ENCODE results near the gene TMIGD1.
"Not testable (repeated sequence)": the region's sequence is repeated elsewhere in the genome, so short reads cannot be mapped to it uniquely, and the experiment has no call there.

The TMIGD1 gene

DNA sequence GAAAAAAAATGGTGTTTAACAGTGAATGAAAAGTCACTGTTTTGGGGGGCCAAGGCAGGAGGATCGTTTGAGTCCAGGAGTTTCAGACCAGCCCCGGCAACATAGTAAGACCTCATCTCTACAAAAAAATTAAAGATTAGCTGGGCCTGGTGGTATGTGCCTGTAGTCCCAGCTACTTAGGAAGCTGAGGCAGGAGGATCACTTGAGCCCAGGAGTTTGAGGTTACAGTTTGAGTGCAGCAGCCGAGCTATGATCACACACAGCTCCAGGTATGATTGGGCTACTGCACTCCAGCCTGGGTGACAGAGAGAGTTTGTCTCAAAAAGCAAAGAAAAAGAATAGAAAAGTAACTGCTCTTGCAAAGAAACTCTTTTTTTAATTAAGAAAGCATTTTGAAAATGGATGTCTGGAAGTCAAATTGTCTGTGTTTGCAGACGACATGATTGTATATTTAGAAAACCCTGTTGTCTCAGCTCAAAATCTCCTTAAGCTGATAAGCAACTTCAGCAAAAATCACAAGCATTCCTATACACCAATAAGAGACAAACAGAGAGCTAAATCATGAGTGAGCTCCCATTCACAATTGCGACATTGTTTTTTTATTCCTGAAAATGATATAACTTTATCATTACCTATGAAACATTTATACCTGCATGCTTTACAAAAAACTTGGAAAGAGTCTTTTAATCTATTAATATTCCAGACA, 24.4 kb upstream of the TMIGD1 start:
- no peak for DNase-seq (ENCODE audit: low read depth)

DNA sequence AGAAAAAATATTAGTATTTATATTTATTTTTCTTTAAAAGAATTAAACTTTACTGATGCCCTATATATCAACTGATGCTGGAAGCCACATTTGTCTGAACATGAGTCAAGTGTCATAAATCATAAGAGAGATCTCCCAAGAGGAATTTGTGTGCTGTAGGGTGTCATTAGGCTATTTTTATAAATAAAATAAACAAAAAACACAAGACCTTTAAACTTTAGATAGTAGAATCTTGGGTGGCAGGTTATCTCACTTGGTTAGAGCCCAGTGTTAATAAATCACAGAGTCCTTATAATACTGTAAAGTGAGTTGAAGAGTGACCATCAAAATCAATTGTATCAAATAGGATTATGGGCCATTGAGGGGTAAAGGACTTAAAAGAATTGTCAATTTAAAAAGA, 23.6 kb upstream of the TMIGD1 start:
- DNase-seq (ENCODE audit: low read depth), result no peak

DNA sequence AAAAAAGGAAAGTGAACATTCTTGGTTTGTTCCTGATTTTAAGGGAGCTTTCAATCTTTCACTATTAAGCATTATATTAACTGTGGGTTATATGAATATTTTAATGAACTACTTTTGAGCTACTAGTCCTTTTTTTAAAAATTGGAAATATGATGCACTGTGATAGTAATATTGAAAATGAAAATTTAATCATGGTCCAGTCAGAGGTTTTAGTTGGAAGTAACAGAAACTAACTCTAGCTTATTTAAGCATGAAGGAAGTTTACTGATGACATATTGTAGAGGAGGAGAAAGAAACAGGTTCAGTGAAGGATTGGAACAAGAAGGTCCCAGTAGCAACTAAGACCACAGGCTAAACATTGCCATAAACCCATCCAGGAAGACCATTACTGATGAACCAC, 20.8 kb upstream of the TMIGD1 start:
- no peak for DNase-seq (ENCODE audit: low read depth)

DNA sequence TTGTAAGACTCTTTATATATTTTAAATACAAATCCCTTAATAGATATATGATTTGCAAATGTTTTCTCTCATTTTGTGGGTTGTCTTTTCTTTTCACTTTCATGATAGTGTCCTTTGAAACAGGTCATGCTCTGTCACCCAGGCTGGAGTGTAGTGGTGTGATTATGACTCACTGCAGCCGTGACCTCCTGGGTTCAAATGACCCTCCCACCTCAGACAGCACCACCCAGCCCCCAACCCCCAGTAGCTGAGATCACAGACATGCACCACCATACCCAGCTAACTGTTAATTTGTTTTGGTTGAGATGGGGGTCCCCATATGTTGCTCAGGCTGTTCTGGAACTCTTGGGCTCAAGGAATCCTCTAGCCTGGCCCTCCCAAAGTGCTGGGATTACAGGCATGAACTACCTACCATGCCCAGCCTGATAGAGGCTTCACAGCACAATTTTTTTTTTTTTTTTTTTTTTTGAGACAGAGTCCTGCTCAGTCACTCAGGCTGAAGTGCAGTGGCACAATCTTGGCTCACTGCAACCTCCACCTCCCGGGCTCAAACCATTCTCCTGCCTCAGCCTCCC, 18.5 kb upstream of the TMIGD1 start:
- no peak for DNase-seq (ENCODE audit: low read depth)

DNA sequence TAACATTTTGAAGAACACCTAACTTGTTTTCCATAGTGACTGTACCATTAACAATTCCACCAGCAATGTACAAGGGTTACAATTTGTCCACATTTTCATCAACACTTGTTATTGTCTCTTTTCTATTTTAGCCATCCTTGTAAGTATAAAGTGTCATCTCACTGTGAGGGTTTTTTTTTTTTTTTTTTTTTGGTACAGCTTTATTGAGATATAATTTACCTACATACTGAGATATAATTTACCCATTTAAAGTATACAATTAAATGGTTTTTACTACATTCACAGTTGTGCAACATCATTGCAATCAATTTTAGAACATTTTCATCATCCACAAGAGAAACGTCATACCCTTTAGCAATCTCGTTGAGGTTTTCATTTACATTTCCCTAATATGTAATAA, 17.9 kb upstream of the TMIGD1 start:
- no peak for DNase-seq (ENCODE audit: low read depth)

DNA sequence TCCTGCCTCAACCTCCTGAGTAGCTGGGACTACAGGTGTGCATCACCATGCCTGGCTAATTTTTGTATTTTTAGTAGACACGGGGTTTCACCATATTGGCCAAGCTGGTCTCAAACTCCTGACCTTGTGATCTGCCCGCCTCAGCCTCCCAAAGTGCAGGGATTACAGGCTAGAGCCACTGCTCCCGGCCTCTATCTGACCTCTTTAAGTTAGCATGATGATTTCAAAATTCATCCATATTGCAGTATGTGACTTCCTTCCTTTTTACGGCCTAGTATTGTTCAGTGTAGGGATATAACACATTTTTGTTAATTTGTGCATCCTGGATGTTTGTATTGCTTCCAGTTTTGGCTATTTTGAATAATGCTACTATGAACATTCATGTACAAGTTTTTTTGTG, 17.4 kb upstream of the TMIGD1 start:
- not testable (repeated sequence) for DNase-seq (ENCODE audit: low read depth)

DNA sequence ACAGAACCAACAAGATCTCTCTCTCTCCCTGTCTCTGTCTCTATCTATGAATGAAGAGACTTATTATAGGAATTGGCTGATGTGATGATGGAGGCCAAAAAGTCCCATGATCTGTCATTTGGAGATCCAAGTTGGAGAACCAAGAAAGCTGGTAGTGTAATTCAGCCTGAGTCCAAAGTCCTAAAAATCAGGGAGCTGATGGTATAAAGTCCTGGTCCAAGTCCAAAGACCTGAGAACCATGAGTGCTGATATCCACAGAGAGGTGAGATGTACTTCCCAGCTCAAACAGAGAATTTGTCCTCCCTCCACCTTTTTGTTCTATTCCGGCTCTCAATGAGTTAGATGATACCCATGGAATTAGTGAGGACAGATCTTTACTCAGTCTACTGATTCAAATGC, 15.4 kb upstream of the TMIGD1 start:
- no peak for DNase-seq (ENCODE audit: low read depth)

DNA sequence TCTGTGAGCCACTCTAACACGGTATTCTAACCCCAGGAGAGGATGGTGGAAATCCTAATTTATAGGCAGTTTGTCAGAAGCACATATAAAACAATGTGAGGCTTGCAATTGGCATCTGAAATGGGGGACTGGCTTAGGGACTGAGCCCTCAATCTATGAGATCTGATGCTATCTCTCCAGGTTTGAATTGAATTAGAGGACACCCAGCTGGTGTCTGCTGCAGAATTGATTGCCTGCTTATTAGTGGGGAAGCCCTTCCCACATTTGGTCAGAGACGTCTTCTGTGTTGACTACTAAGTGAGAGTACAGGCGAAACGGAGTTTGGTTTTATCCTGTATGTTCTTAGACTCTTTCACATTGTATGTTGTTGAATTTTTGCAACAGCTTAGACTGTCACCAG, 13.6 kb upstream of the TMIGD1 start:
- DNase-seq (ENCODE audit: low read depth), result no peak

DNA sequence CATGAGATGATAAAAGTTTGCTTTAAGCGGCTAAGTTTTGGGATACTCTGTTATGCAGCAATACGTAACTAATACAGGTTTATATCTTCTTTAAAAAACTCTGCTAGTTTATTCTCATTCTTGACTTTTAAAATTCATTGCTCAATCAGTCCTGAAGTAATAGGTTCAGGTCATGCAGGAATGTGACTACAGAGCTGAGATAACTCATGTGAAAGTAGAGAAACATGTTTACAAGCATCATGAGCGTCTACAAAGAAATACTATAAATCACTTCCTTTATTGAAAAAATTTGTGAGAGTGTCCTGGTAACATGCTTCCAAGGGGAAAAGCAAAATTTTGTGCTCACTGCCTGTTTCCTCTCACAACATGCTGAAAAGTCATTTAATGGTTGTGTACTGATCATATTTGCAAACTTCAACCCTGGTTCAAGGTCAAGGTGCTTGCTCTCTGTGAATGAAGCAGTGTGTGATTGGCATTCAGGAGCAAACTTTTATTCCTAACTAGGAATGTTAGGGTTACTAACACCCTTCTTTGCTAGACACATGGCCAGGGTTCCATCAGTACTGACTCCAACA, 12.5 kb upstream of the TMIGD1 start:
- no peak for DNase-seq (ENCODE audit: low read depth)

DNA sequence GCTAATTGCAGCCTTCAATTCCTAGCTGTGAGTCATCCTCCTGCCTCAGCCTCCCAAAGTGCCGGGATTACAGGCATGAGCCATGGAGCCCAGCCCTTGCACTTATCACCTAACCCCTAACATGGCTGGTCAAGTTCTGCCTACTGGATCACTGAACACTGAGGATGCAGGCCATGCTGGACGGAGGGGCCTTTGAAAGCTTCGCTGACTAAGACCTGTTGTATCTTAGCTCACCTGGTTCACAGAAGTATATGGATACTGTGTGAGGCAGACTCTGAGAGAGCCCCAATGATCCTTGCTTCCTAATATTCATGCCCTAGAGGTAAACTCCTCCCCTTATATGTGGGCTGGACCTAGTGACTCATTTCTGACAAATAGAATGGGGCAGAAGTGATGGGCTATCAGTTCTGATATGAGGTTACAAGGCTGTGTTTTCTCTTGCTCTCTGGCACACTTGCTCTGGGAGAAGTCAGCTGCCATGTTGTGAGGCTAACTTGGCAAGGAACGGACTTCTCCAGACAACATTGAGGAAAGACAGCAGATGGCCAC, 11.7 kb upstream of the TMIGD1 start:
- DNase-seq (ENCODE audit: low read depth), result no peak

DNA sequence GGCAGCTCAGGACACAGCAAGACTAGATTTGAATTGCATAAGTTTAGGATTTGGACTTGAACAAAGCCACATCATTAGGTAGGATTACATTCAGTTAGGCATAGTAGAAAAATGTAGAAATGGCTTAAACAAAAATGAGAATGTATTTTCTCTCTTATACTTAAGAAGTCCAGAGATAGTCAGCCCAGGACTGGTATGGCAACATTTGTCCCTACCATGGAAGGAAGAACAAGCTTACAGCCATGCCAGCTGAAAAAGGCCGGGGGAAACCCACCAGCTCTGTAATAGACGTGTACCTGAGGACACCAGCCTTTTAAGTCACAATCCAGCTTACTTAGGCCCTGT, 11.2 kb upstream of the TMIGD1 start:
- DNase-seq (ENCODE audit: low read depth), result no peak

DNA sequence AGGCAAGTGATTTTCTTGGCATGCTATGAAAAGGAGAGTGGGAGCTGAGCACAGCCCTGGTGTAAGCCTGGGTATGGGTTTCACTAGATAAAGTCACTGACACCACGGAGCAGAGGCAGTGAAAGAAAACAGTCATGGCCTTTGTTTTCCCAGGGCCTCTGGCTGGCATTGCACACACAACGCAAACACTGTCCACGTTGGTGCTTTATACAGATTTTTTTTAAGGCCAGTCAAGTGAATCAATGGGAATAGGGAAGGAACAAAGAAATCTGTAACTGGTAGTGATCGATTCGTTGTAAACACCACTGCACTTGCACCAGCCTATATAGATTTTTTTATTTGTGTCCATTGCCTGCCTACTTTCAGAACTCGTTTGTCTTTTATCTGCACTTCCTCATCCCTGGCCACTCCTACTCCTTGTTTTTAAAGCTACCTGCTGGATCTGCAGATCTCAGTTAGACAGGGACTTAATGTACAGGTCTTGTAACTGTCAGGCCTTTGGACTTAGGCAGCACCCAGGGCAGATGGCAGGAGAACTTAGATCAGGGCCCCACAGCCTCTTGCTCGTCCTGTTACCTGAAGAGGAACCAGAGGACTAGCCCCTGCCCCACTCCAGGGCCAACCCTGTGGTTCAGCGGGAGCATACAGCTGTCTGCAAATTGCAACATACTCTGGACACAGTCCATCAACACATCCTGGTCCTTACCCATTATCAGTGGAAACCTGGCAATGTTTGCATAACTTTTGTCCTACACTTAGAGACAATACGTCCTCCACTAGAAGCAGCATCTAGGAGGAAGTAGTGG, 10.6 kb upstream of the TMIGD1 start:
- DNase-seq (ENCODE audit: low read depth), result no peak

DNA sequence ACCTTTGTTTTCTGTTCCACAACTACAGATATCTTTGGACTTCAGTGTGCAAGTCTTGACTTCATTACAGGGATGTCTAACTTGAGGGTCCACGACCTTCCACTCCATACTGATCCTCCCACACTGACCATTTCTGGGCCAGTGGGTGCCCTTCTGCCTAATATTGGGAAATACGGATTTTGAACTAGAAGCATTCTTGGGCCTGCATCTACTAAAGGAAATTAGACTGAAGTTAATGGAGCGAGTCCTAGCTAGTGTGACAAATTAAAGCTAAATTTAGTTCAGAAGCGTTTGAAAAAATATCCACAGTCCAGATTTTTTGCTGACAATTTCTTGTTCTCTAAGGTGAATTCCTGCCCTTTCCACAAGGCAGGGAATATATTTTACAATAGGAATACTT, 9.9 kb upstream of the TMIGD1 start:
- no peak for DNase-seq (ENCODE audit: low read depth)

DNA sequence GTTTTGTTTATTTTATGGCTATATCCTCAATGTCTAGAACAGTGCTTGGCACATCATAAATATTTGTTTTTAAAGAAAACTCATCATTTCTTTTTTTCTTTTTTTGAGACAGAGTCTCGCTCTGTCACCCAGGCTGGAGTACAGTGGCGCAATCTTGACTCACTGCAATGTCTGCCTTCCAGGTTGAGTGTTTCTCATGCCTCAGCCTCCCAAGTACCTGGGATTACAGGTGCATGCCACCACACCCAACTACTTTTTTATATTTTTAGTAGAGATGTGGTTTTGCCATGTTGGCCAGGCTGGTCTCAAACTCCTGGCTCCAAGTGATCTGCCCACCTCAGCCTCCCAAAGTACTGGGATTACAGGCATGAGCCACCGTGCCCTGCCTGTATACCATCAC, 9.4 kb upstream of the TMIGD1 start:
- not testable (repeated sequence) for DNase-seq (ENCODE audit: low read depth)

DNA sequence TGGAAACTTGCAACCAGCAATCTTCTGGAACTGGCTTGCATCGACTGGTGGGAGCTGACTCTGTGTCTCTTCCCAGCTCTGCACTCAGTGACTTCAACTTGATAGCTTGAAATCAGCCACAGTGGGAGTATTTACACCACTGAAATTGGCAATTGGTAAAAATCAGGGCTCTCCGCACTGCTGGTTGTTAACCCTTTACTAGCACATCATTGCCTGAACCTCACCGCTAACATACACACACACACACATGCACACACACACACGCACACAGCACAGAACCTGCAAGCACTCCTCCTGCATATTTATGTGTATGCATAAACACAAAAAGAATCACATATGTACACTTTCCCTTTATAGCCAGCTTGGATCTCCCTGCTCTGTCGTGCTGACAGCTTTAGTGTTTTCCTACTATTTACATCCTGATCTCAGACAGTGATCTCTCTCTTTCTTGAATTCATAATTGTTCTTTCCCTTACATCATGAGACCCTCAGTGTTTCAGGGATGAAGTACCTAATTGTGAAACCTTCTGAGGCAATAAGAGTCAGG, 7.9 kb upstream of the TMIGD1 start:
- DNase-seq (ENCODE audit: low read depth), result no peak

DNA sequence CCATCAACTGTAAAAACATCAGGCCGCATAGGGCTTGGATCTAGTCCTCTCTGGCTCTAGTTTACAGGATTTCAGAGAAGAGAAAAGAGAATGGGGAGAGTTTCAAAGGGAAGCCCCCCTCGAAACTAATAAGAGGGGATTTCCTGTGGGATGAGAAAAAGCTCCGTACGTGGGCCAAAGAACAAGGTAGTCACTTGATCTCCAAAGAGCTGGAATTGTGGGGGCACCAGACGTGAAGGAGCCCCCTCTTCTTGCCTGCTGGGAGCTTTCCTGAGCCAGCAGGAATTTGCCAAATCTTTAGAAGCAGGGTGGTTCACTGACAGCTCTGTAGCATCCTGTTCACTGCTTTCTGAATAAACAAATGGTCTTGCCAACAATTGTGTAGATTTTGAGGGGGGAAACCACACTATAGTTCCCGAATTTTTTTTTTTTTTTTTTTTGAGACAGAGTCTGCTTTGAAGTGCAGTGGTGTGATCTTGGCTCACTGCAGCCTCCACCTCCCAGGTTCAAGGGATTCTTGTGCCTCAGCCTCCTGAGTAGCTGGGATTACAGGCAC, 7.0 kb upstream of the TMIGD1 start:
- DNase-seq (ENCODE audit: low read depth), result no peak

DNA sequence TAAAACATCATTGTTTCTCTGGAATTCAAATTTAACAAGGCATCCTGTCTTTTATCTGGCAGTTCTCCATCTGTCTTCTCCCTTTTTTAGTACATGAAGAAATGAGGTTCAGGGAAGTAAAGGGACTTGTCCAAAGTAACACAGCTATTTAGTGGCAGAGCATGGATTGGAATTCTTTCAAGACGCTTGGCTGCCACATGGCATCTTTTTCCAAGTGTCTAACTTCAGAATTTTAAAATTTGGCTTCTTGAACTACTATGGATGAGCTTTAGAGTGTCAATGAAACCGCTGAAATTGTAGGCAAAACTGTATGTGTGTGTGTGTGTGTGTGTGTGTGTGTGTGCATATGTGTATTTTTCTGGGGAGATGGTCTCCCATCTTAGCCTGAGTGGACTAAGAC, 5.2 kb upstream of the TMIGD1 start:
- DNase-seq (ENCODE audit: low read depth), result no peak

DNA sequence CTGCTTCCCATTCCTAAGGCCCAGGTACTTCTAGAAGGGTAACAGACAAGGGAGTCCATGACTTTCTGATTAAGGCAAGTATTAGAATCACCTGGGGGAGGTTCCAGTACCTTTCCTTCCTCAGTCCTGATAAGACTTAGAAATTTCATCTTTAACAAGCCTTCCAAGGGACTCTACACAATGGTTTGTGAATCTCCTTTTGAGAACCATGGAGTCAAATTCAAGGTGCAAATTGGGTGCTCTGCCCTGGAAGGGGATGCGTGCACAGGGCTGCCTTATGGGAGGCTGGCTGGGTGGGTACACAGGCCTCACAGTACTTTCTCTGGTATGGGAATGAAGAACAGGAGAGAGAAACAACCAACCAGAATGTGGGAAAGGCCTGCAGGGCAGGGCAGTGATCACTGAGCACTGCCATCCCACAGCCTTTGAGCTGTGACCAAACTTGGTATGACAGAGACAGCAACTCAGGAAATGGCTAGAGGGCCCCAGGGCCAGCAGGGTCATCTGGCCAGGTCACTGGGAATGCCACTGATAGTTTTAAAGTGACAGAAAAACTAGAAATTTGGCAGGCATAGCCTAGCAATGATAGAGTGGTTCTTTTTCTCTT, 3.6 kb upstream of the TMIGD1 start:
- no peak for DNase-seq (ENCODE audit: low read depth)

DNA sequence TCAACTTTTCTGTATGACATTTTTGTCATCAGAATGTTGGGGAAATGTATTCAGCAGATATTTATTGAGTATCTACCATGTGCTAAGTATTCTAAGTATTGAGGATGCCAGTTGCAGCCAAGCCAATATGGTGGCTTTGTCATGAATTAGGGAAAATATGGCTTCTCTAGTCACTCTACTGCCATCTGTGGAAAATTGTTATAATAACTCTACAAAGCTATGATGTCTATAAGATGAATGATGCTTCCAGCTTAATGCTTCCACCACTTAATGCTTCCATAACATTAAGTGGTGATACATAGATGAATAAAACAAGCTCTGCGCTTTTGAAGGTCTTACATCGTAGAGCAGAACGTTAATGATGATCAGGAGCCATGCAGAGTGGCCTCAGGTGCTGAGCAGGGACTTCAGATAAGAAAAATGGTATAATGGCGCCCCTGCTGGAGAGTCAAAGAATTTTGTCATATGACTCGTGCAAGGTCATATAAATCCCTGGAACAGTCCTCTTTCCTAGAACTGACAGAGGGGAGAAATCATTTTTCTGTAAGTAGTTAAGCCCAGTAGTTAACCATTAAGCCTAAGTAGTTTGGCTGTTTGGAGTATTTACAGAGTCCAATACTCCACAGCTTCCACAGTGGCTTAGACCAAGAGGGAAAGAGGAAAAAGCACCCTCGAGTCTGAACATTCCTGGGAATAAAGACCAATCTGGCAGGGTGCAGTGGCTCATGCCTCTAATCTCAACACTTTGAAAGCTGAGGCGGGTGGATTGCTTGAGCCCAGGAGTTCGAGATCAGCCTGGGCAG, 2.7 kb upstream of the TMIGD1 start:
- DNase-seq (ENCODE audit: low read depth), result peak; percentile 40

DNA sequence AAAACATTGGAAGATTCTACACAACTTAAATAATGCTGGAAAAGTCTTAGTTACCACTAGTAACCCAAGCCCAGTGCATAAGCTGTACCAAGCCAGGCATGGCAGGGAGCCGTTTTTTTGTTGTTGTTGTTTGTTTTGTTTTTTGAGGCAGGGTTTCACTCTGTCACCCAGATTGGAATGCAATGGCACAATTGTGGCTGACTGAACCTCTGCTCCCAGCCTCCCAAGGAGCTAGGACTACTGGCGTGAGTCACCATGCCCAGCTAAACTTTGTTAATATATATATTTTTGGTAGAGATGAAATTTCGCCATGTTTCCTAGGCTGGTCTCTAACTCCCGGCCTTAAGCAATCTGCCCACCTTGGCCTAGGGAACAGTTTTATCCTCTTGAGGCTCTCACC, 564 bp upstream of the TMIGD1 start:
- no peak for DNase-seq (ENCODE audit: low read depth)

DNA sequence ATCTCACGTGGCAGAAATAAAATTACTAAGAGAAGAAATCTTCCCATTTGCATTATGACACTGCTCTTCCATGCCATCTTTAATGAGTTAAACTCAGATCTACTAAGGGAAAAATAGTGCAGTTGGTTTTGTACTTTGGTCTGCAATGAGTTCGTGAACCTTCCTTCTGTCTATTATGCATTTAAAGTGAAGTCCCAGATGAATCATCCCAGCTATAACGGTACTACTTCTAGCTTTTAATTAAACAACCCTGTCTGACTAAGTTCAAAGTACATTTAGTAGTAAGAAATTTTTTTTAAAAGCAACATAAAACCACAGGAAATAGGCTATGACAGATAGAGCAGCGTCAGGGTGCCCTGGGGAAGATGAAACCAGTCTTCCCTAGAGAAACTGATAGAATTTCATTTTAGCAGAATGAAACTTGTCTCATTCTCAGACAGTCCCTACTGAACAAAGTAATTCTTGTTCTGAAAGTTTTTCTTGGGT, 1.8 kb downstream of the TMIGD1 start:
- no peak for DNase-seq (ENCODE audit: low read depth)

All from stimulated activated CD8-positive, alpha-beta memory T cell treated with anti-CD3 and anti-CD28 coated beads, Interleukin-12 subunit alpha, Interleukin-12 subunit beta, amount 100 ng/mL, for 1 hour (primary cell).